Measurements from ENCODE around the gene RASA3.
"Not testable (repeated sequence)": the region's sequence is repeated elsewhere in the genome, so short reads cannot be mapped to it uniquely, and the experiment has no call there.

The RASA3 gene

DNA sequence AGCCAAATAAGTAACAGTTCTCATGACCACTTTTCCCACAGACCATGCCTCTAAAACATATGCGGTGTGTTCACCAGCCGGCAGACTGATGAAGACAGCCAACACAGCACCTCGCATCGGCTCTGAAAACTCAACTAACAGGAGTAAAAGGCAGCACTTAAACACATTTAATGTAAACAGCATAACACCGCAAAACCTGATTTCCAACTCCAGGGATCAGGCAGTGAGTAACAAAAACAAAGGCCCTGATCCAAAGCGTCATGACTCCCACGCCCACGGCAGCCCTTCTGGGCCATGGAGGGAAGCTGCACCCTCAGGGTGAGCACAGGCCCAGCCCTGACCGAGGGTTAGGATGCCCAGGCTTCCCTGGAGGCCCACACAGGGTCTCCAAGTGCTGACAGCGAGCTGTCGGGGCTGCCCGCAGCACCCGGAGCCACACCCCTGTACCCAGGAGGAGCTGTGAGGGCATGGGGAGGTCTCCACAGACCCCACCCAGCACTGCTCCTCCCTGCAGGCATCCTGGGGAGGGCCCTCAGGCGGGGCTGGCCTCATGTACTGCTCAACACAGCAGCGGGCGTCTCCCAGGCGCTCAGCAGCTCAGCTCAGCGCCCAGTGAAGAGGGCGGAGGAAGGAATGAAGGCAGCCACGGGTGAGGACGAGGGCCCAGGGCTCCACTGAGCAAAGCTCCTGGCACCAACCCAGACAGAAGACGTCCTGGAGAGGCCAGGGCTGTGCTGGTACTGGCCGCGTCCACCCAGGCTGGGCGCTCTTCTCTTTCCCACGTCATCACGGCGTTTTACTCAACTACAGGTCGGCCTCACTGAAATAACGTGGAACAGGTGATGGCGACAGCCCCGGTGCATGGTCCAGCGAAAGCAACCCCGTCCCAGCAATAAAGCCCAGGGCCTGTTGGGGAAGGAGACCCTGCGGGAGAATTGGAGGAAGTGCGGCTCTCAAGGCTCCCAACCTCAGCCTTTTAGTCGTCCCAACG, 53.7 kb downstream of the RASA3 start:
- DNase-seq, result peak; percentile 73
- peaks cover 16% of the 10 kb centered on the region for H3K36me3 ChIP-seq (replicated peaks)
- no peak overlapping the region for H3K4me3 ChIP-seq (ENCODE audit: low read depth, low read length)
- H3K27me3 ChIP-seq (replicated peaks), result no peaks in the 10 kb centered on the region
- no peak for TF ChIP-seq CTCF (IDR thresholded peaks at IDR 0.05; ENCODE audit: low read depth, low read length, missing control alignments)
- in situ Hi-C loops (cut with HindIII; ENCODE audit: low pct_ligation_motif_present, low sequenced_read_pairs), result no loop called here
- H3K27ac ChIP-seq, result peak overlapping the region; percentile 73

DNA sequence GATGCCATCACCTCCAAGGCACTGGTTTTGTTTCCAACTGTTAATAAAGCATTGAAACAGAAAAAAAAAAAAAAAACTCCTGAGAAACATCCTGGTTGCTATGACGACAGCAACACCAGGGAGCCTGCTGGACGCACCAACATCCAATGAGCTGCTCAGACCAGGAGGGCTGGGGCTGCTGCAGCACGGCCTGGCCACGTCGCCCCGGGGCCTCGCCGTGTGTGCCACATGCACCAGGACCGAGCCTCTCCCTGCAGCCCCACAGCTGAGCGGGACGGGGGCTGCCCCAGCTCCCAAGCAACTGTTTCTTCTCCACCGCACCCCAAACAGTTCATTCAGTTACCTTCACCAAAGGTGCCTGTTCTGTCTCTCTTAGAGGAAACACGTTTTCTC, 54.5 kb downstream of the RASA3 start:
- in situ Hi-C loops (cut with HindIII; ENCODE audit: low pct_ligation_motif_present, low sequenced_read_pairs), result no loop called here
- H3K4me3 ChIP-seq (ENCODE audit: low read depth, low read length), result no peak overlapping the region
- TF ChIP-seq CTCF (IDR thresholded peaks at IDR 0.05; ENCODE audit: low read depth, low read length, missing control alignments), result no peak
- H3K27ac ChIP-seq, result peak overlapping the region; percentile 73
- peak; percentile 64 for DNase-seq
- H3K27me3 ChIP-seq (replicated peaks), result no peaks in the 10 kb centered on the region
- H3K36me3 ChIP-seq (replicated peaks), result peaks cover 19% of the 10 kb centered on the region

DNA sequence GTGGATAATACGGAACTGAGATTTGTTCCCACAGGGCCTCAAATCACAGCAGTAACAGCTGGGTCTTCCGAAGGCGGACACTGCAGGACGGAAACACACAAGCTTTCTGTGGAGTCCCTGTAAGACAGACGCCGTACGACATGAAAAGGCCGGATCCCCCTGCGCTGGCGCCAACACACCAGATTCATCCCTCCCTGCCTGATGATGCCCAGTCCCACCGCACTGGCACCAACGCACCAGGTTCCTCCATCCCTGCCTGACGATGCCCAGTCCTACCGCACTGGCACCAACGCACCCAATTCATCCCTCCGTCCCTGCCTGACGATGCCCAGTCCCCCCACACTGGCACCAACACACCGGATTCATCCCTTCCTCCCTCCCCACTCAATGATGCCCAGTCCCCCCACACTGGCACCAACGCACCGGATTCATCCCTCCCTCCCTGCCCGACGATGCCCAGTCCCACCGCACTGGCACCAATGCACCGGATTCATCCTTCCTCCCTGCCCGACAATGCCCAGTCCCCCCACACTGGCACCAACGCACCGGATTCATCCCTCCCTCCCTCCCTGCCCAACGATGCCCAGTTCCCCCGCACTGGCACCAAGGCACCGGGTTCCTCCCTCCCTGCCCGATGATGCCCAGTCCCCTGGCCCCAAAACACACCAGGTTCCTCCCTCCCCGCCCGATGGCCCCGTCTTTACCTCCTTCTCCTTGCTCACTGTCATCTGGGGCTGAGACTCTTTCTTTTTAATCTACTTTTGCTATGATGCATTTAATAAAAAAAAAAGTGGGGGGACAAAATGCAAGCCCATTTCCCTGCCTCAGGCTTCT, 55.1 kb downstream of the RASA3 start:
- DNase-seq, result no peak
- peaks cover 19% of the 10 kb centered on the region for H3K36me3 ChIP-seq (replicated peaks)
- H3K27me3 ChIP-seq (replicated peaks), result no peaks in the 10 kb centered on the region
- no peak for TF ChIP-seq CTCF (IDR thresholded peaks at IDR 0.05; ENCODE audit: low read depth, low read length, missing control alignments)
- H3K27ac ChIP-seq, result no peak overlapping the region
- in situ Hi-C loops (cut with HindIII; ENCODE audit: low pct_ligation_motif_present, low sequenced_read_pairs), result no loop called here
- no peak overlapping the region for H3K4me3 ChIP-seq (ENCODE audit: low read depth, low read length)

DNA sequence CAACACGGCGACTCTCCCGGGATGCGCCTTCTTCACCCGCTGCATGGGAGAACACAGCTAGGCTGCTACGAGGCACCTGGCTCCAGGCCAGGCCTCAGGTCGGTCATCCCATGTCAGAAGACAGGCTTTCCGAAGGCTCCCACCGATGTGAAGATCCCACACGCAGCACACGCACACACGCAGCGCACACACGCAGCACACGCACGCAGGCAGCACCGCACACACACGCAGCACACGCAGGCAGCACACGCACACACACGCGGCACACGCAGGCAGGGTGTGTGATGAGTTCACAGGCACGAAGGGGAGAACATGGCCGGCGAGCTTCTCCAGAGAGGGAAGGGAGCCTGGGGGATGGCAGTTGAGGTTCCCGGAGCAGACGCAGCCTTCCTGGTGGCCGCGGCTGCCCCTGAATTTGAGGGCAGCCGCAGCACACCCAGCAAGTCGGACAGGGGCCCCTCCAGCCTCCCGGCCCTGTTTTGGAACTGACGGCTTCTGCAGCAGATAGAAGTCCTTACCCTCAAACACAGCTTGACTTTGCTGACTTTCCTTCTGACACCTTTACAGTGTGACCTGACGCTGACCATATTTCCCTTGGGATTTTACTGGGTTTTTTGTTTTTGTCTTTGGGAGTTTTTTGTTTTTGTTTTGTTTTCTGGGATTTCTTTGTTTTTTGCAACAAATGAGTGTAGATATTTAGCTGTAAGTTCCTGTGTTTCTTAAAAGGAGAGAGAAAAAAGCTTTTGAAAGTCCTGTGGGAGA, 55.9 kb downstream of the RASA3 start:
- Histone ChIP-seq H3K4me3 (ENCODE audit: low read depth, low read length) (no peak overlapping the region), H3K36me3 (replicated peaks) (peaks cover 25% of the 10 kb centered on the region), H3K27me3 (replicated peaks) (no peaks in the 10 kb centered on the region), H3K27ac (no peak overlapping the region)
- no peak for TF ChIP-seq CTCF (IDR thresholded peaks at IDR 0.05; ENCODE audit: low read depth, low read length, missing control alignments)
- in situ Hi-C loops (cut with HindIII; ENCODE audit: low pct_ligation_motif_present, low sequenced_read_pairs), result no loop called here
- no peak for DNase-seq

GRCh38 chr13:114075811-114076210, 56.6 kb downstream of the RASA3 start:
- H3K4me3 ChIP-seq (ENCODE audit: low read depth, low read length); H3K27ac ChIP-seq; in situ Hi-C loops (cut with HindIII; ENCODE audit: low pct_ligation_motif_present, low sequenced_read_pairs); DNase-seq; H3K27me3 ChIP-seq (replicated peaks): not testable (repeated sequence)
- H3K36me3 ChIP-seq (replicated peaks), result peaks cover 30% of the 10 kb centered on the region
